Epithelial cell of umbilical artery (primary cell): Measurements from ENCODE around the gene CYP4F22. TPM values are rescaled to one million over a fixed set of nuclear protein-coding genes. Genes with fewer than 3 reads are reported as not detected.

ENCODE experiments used
- total RNA-seq: library from RNA; depleted of rRNA; stranded (reverse); fragments of >200 nt; gene quantifications from 2 replicates; pipeline ENCODE4 v1.2.3, GENCODE V29; 2014

CYP4F22 gene
- not detected in 2 replicates for total RNA-seq

DNA sequence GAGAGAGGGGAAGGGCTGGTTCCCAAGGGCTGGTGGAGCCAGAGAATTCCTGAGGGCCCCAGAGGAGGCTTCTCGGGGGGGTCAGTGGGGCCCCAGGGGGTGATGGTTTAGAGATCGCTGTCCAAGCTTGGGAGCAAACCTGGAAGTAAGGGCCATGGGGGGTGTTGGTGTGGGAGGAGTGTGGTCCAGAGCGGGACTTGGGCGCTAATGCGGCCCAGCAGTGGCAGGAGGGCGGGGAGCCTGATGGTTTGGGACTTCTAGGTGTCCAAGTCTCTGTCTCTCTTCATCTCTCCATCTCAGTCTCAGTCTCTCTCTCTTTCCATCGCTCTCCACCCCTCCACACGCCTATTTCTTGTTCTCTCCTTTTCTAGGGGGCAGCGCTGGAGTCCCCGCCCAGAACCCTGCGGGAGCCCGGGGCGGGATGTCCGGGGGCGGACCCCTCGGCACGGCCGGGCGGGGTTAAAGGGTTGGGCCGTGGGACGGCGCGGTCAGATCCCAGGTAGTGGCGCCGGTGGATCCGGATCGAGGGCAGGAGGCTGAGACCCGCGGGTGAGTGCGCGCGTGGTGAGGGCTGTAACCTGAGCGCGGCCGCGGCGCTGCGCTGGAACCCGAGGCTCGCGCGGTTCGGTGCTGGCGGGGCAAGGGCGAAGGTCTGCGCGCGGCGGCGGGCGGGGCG, at the start of gene CYP4F22:
Gene CYP4F22 (plus strand): TSS at position 491 of the 676 bp plus-strand sequence. CDS start 16,812 bp downstream, outside the sequence.

DNA sequence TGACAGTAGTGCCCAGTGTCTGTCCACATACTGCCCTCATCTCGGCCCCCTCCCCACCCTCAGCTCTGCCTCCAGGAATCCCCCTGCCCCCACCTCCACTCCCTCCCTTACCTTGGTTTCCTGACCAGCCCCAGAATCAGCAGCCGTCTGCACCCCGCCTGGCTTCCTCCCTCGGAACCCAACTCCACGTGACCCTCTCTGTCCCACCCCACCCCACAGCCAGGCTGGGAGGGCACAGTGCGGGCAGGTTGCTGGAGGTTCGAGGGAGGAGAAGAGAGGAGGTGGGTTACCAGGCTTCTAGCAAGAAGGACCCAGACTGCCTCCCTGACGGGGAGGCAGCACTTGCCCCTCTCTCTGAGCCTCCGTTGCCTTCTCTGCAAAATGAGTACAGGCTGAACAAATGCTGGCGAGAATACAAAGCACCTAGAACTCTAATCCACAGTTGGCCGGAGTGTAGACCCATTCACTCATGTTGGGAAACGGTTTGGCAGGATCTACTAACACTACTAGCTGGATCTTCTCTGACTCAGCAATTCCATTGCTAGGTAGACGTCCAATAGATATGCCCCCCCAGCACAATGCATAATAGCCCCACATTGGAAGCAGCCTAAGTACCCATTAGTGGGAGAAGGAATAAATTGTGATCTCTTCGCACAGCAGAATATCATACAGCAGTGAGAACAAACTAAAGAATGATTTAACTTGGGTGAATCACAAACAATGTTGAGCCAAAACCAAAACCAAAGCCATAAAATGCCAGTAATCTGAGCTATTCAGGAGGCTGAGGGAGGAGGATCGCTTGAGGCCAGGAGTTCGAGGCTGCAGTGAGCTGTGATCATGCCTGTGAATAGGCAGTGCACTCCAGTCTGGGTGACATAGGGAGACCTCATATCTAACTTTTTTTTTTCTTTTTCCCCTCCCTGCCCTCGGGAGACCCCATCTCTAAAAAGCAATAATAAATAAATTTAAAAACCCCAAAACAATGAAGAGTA, 43.6 kb upstream of the CYP4F22 start, which contains the start of gene RASAL3:
Gene RASAL3 (minus strand): TSS at position 151 of the 992 bp plus-strand sequence. CDS start 186 bp downstream, outside the sequence.

GRCh38 chr19:15479391-15480345, 28.7 kb upstream of the CYP4F22 start, which contains the start of gene PGLYRP2:
Gene PGLYRP2 (minus strand): TSS chr19:15479501. CDS start chr19:15479371, 130 bp downstream.

Other genes starting within 250 kb of the CYP4F22 start
- gene BRD4, start 176.0 kb upstream of the CYP4F22 start, total RNA-seq = 7.4 and 10.1 TPM in 2 replicates
- 15.7 and 19.5 TPM in 2 replicates for gene AKAP8, start 128.7 kb upstream of the CYP4F22 start, total RNA-seq
- 51.3 and 60.6 TPM in 2 replicates for gene AKAP8L, start 89.5 kb upstream of the CYP4F22 start, total RNA-seq
- 4.0 and 5.2 TPM in 2 replicates for gene WIZ, start 58.6 kb upstream of the CYP4F22 start, total RNA-seq
- gene RASAL3, start 44.0 kb upstream of the CYP4F22 start, total RNA-seq = 2.1 and 2.9 TPM in 2 replicates
- gene PGLYRP2, start 29.0 kb upstream of the CYP4F22 start, total RNA-seq = not detected in 2 replicates
- gene CYP4F8, start 106.7 kb downstream of the CYP4F22 start, total RNA-seq = not detected in 2 replicates
- not detected in 2 replicates for gene CYP4F3, start 132.4 kb downstream of the CYP4F22 start, total RNA-seq
- gene CYP4F12, start 164.6 kb downstream of the CYP4F22 start, total RNA-seq = not detected in 2 replicates
- not detected in 2 replicates for gene OR10H2, start 219.5 kb downstream of the CYP4F22 start, total RNA-seq
- gene OR10H3, start 229.5 kb downstream of the CYP4F22 start, total RNA-seq = not detected in 2 replicates